Measurements from ENCODE around the gene VEGFB. TPM values are rescaled to one million over a fixed set of nuclear protein-coding genes. Genes with fewer than 3 reads are reported as not detected.

Gene VEGFB
- total and polyA plus RNA-seq, 12 donors = 158 to 353 (median 277) TPM

DNA sequence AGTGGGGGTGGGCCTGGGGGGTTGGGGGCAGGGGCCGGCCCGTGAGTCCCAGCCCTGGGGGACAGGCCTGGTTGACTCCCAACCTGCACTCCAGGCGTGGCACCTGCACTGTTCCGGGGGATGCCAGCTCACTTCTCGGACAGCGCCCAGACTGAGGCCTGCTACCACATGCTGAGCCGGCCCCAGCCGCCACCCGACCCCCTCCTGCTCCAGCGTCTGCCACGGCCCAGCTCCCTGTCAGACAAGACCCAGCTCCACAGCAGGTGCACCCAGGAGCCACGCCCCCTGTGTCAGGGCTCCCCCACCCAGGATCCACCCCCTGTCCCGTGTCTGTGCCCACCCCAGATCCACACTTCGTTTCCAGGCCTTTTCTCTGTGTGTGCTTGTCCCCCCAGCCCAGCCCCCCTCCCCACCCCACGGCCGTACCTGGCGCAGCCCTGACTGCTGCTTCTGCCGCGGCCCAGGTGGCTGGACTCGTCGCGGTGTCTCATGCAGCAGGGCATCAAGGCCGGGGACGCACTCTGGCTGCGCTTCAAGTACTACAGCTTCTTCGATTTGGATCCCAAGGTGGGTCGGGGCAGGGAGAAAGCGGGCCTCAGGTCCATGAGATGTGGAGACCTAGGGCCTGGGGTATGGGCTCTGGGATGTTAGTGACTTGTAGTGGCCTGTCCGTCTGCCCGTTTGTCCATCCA is 23.1 kb upstream of the VEGFB start:
- Histone ChIP-seq H3K27ac (no peak overlapping the region), H3K4me1 (peaks cover 4 to 32% (median 22%) of the 10 kb centered on the region in 9 donors), H3K36me3 (peaks cover 0 to 78% (median 0%) of the 10 kb centered on the region in 9 donors), H3K27me3 (no peaks in the 10 kb centered on the region), H3K9me3 (no peaks in the 10 kb centered on the region), H3K4me3 (no peak overlapping the region)
- TF ChIP-seq, protein P1, sequence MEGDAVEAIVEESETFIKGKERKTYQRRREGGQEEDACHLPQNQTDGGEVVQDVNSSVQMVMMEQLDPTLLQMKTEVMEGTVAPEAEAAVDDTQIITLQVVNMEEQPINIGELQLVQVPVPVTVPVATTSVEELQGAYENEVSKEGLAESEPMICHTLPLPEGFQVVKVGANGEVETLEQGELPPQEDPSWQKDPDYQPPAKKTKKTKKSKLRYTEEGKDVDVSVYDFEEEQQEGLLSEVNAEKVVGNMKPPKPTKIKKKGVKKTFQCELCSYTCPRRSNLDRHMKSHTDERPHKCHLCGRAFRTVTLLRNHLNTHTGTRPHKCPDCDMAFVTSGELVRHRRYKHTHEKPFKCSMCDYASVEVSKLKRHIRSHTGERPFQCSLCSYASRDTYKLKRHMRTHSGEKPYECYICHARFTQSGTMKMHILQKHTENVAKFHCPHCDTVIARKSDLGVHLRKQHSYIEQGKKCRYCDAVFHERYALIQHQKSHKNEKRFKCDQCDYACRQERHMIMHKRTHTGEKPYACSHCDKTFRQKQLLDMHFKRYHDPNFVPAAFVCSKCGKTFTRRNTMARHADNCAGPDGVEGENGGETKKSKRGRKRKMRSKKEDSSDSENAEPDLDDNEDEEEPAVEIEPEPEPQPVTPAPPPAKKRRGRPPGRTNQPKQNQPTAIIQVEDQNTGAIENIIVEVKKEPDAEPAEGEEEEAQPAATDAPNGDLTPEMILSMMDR (IDR thresholded peaks at IDR 0.05) = no peak
- no peak for ATAC-seq
- intact Hi-C loops (cut with DNase I) = no loop called here
- DNase-seq = no peak
- 91% methylated on average over 29 to 30 of the region's 30 CpGs for WGBS, 2 donors

DNA sequence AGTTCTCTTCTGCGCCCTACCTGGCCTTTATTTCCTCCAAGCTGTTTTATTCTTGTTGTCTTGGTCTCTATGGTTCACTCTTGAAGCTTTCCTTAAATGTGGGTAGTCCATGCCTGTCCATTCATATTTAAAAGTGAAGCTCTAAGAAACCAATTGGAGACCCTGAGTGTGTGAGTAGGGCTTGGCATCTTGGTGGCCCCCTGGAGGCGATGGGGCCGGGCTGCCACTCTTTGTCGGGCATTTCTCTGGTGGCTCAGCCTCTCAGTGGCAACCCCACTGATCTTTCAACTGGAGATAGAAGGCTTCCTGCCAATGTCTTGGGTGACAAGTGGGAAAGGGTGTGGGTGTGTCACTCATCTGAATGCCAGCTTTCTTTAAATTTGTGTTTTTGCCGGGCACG is 17.5 kb upstream of the VEGFB start:
- Histone ChIP-seq H3K27me3 (no peaks in the 10 kb centered on the region), H3K27ac (no peak overlapping the region), H3K4me1 (peaks cover 0 to 3% (median 0%) of the 10 kb centered on the region in 9 donors), H3K4me3 (no peak overlapping the region), H3K9me3 (no peaks in the 10 kb centered on the region), H3K36me3 (peaks cover 0 to 94% (median 0%) of the 10 kb centered on the region in 9 donors)
- DNase-seq (no peak), ATAC-seq (no peak)
- intact Hi-C loops (cut with DNase I) = no loop called here
- WGBS, 2 donors = 86 to 88% methylated on average over 6 of the region's 6 CpGs
- TF ChIP-seq, protein P1 (IDR thresholded peaks at IDR 0.05) = no peak

DNA sequence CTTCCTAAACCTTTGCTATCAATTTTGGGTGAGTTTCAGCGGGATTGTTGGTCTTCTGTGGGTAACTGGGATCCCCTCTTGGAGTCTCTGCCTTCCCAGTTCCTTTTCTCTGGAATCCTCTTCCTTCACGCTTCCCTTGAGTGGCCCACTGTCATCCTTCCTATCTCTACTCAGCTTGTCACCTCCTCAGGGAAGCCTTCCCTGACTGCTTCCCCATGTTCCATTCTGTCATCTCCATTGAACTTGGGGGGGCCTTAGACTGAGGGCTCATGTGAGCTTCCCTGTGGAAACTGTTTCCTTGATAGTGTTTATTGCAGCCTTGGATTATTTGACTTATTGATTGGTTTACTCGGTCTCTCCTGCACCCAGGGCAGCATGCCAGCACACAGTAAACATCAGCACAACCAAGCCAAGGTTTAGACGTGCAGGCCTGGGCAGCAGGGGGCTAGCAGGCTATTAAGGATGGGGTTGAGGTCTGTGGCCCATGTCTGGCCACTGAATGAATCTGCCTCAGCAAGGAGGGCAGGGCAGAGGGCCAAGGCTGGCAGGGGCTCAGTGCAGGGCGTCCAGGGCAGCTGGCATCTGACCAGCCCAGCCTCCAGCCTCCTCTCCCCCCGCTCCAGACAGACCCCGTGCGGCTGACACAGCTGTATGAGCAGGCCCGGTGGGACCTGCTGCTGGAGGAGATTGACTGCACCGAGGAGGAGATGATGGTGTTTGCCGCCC is 15.6 kb upstream of the VEGFB start:
- no peak overlapping the region for H3K27ac ChIP-seq
- H3K27me3 ChIP-seq = no peaks in the 10 kb centered on the region
- DNase-seq = no peak
- H3K4me1 ChIP-seq = peaks cover 0 to 9% (median 0%) of the 10 kb centered on the region in 9 donors
- ATAC-seq = no peak
- H3K36me3 ChIP-seq = peaks cover 0 to 97% (median 0%) of the 10 kb centered on the region in 9 donors
- intact Hi-C loops (cut with DNase I) = no loop called here
- TF ChIP-seq, protein P1 (IDR thresholded peaks at IDR 0.05) = no peak
- 55 to 73% methylated on average over 11 of the region's 11 CpGs for WGBS, 2 donors
- no peaks in the 10 kb centered on the region for H3K9me3 ChIP-seq
- H3K4me3 ChIP-seq = no peak overlapping the region

DNA sequence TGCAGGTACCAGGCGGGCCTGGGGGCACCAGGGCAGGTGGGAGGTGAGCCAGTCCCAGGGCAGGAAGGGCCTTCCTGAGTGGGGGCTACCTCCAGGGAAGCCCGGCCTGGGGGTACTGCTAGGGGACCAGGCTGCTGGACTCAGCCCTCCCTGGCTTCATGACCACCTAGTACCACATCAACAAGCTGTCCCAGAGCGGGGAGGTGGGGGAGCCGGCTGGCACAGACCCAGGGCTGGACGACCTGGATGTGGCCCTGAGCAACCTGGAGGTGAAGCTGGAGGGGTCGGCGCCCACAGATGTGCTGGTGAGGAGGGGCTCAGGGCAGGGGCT is 15.1 kb upstream of the VEGFB start:
- no peaks in the 10 kb centered on the region for H3K9me3 ChIP-seq
- 87 to 91% methylated on average over 7 of the region's 7 CpGs for WGBS, 2 donors

More for the DNA sequence above, 15.1 kb upstream of the VEGFB start:
- ATAC-seq (peak in 1 of 8 donors; percentile 7), DNase-seq (no peak)
- peaks cover 0 to 9% (median 0%) of the 10 kb centered on the region in 9 donors for H3K4me1 ChIP-seq
- intact Hi-C loops (cut with DNase I) = no loop called here
- TF ChIP-seq, protein P1 (IDR thresholded peaks at IDR 0.05) = no peak
- H3K27ac ChIP-seq = no peak overlapping the region
- no peak overlapping the region for H3K4me3 ChIP-seq
- no peaks in the 10 kb centered on the region for H3K27me3 ChIP-seq
- peaks cover 0 to 97% (median 0%) of the 10 kb centered on the region in 9 donors for H3K36me3 ChIP-seq

All from heart right ventricle (tissue), 16 donors.